C4-2B (cell line): ENCODE data around the gene AGAP1.

Source experiments
- CTCF ChIP-seq: fragments of 450-650 bp; conservative IDR thresholded peaks from 2 replicates; pipeline ENCODE4 v1.5.1; 2017; ENCODE audit warnings: mild to moderate bottlenecking
- ZFX ChIP-seq: fragments of 450-650 bp; IDR thresholded peaks from 2 replicates; pipeline ENCODE4 v1.6.1; 2017

- TF ChIP-seq CTCF = no peak
- no peak for TF ChIP-seq ZFX
Observed at GRCh38 chr2:235536711-235537110, 42.9 kb downstream of the AGAP1 start.
